CD4-positive, alpha-beta T cell treated with Interleukin-10 for 1 hour (primary cell): Measurements from ENCODE around the gene GAREM1.
A peak's percentile ranks its signal among the peaks of the same experiment; 100 is the strongest.
"Not testable (repeated sequence)": the region's sequence is repeated elsewhere in the genome, so short reads cannot be mapped to it uniquely, and the experiment has no call there.

Experiments used
- DNase-seq: peaks from one replicate; pipeline ENCODE4 v3.0.0-alpha.2; 2020

The GAREM1 gene

GRCh38 chr18:32321826-32322225 lies 148.9 kb downstream of the GAREM1 start:
- no peak for DNase-seq

- DNase-seq = no peak
Measured at GRCh38 chr18:32319084-32319483, 151.6 kb downstream of the GAREM1 start.

GRCh38 chr18:32318581-32318980 lies 152.1 kb downstream of the GAREM1 start:
- DNase-seq = no peak

- no peak for DNase-seq
Measured at GRCh38 chr18:32317651-32318050, 153.0 kb downstream of the GAREM1 start.

DNA sequence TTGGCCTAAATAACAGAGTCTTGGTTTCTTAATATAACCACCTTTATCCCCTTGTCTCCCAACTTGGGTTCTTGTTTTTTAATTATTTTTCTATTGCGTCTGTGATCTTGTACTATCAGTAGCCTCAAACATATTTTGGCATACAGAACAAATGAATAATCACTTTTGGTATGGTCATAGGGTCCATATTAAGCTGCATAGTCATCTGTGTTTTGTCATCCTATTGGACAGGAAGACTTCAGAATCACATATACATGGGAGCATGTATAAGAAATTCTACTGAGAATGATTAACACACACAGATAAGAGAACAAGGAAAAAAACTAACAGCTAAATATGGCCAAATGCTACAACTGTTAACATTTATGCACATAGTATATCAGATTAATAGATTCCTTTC lies 154.8 kb downstream of the GAREM1 start:
- no peak for DNase-seq

GRCh38 chr18:32310774-32311173 lies 159.9 kb downstream of the GAREM1 start:
- DNase-seq = no peak

DNA sequence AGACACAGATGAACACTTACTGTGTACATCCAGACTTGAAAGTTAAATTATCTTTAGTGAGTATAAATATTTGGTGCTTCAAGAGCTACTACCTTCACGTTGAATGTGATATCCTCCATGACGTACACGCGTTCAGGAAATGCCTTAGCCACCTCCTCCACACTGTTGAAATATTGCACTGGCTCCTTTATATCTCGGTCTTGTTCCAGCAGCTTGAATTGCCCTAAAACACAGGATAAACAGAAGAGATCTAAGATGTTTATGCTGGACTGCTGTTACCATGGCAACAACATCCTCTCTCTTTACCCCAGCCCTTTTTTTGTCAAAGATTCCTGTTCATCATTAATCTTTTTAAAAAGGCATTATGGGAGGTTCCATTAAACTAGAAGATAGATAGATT lies 160.6 kb downstream of the GAREM1 start:
- DNase-seq = no peak

GRCh38 chr18:32308493-32309120 lies 162.1 kb downstream of the GAREM1 start:
- no peak for DNase-seq

DNA sequence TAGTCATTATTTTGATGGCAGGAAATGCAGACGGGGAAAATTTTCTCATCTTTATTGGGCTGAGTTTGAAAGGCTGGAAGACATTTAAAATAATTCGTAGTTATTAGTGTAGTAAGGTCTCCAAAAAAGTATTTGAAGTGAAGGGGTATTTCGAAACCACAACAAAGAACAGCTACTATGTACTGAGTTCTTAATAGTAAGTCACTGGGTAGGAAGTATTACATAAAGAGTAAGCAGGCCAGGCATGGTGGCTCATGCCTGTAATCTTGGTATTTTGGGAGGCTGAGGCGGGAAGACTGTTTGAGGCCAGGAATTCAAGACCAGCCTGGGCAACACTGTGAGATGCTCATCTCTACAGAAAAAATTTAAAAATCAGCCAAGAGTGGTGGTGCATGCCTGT lies 167.3 kb downstream of the GAREM1 start:
- no peak for DNase-seq

- no peak for DNase-seq
Measured at GRCh38 chr18:32302806-32303205, 167.9 kb downstream of the GAREM1 start.

- no peak for DNase-seq
Measured at GRCh38 chr18:32301976-32302743, 168.5 kb downstream of the GAREM1 start.

- DNase-seq = no peak
Measured at GRCh38 chr18:32301361-32301760, 169.3 kb downstream of the GAREM1 start.

GRCh38 chr18:32300914-32301313 lies 169.8 kb downstream of the GAREM1 start:
- no peak for DNase-seq

DNA sequence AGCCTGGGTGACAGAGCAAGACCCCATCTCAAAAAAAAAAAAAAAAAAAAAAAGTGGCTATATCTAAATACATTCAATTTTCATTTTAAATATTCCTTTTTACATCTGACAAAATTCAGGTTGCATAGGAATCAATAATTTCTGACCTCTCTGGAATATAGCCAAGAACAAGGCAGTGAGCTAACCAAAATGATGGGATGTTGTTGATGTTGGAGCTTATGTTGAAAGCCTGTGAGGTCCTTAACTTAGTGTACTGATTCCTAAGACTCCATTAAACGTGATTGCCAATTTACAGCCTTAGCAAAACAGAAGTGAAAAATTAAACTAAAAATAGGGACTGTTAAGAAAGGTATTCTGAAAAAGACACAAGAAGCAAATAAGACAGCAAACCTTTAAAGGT lies 171.2 kb downstream of the GAREM1 start:
- DNase-seq = no peak

DNA sequence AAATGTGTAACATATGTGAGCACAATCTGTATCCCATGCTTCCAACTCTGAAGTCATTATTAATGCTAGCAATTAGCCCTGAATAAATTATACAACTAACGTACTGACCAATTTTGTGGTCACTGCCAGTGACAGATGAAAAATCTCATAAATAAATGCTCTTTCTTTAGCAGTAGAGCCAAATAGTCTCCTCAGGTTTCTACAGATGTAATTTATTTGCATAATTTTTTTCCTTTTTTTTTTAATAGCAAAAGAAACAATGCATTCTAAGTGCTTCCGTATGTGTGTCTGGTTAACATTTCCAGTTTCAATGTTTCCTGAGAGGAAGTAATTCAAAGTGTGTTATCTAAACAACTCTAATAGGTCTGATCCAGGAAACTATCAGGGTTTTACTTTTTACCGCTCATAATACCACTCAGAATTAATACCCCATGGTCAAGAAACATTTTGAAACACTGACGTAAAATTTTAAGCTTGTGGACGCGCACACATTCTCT lies 172.5 kb downstream of the GAREM1 start:
- no peak for DNase-seq

DNA sequence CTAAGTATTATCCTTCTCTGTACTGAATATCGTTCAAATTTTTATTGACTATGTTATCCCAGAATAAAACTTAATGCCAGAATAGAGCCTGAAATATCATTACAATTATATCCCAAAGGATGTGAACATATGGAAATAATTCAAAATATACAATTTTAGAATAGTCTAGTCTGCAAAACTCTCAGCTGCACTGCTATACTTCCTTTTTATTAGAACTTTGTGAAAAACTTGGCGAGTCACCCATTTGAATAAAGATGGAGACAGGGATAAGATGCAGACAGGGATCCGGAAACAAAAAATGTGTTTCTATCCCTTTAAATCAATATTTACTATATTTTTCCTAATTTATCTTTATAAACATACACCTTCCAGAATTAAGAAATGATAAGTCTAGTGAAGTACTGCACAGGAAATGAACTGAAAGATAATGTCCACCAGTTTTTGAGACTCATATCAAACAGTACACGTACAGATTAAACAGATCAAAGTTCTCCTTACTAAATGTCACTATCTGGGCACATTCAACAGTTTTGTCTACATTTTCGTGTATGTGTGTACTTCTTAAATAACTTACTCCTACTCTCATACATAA lies 173.0 kb downstream of the GAREM1 start:
- DNase-seq = no peak

GRCh38 chr18:32296851-32297250 lies 173.8 kb downstream of the GAREM1 start:
- no peak for DNase-seq

- DNase-seq = no peak
Measured at GRCh38 chr18:32295604-32296003, 175.1 kb downstream of the GAREM1 start.

GRCh38 chr18:32293107-32293506 lies 177.6 kb downstream of the GAREM1 start:
- DNase-seq = no peak

- not testable (repeated sequence) for DNase-seq
Measured at GRCh38 chr18:32291623-32292022, 179.1 kb downstream of the GAREM1 start.

- DNase-seq = no peak
Measured at GRCh38 chr18:32290810-32291209, 179.9 kb downstream of the GAREM1 start.

DNA sequence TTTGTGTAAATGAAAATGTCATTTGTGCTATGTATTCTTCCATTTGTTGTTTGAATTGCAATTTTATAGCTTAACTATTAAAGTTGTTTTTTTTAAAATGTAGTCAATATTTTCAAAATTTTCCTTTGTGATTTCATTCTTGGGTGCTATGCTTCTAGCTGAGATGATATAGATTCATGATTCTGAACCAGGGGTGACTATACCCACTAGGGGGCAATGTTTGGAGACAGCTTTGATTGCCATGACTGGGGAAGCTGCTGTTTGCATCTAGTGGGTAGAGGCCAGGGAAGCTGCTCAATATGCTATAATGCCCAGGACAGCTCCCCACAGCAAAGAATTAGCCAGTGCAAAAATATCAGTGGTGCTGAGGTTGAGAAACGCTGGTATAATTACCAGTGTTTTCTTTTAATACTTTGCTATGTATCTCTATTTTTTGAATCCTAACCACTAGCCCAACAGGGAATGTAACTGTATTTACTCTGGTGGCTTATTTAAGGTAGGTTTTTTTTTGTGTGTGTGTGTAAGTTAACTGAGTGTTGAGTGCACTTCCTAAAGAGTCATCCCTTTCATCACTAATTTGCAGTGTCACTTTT lies 181.1 kb downstream of the GAREM1 start:
- DNase-seq = peak; percentile 27

- DNase-seq = no peak
Measured at GRCh38 chr18:32287873-32288272, 182.8 kb downstream of the GAREM1 start.

DNA sequence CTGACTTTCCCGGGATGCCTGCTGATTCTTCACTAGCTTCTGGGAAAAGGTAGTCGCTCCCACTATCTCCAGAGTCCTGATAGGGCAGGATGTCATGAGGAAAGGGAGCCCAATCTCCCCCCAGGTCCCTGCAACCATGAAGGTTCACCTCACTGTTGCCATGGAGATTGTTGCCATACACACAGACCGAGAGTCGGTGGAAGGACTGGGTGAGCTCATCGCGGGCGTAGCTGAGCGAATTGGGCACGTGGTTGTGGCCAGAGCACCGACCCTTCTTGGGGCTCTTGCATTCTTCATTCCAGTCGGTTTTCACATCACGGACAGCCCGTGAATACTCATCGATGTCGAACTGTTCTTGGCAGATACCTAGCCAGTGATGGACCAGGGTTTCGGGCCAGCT lies 183.4 kb downstream of the GAREM1 start:
- no peak for DNase-seq
